Astrocyte (in vitro differentiated cells and primary cell): ENCODE data around the gene LRTM2. TPM values are rescaled to one million over a fixed set of nuclear protein-coding genes. Genes with fewer than 3 reads are reported as not detected.

Experiments used
- DNase-seq: peaks from one replicate; pipeline ENCODE4 v3.0.0-alpha.2; 2010; ENCODE audit warnings: low read depth
- FAIRE-seq: peaks from 2 replicates; lab custom pipeline; 2011; peaks lifted over from hg19 to GRCh38; lab: Jason Lieb, UNC
- H2AFZ ChIP-seq: 2 replicates; pipeline ENCODE4 v1.6.0; 2012; ENCODE audit warnings: low read depth, low read length, inconsistent platforms
- H3K27ac ChIP-seq: 2 replicates; pipeline ENCODE4 v1.5.1; 2011; ENCODE audit warnings: low read depth, low read length, inconsistent platforms
- H3K27me3 ChIP-seq: 2 replicates; pipeline ENCODE4 v1.6.0; 2011; ENCODE audit warnings: low read length, inconsistent platforms; ENCODE audit not compliant: insufficient read depth
- H3K36me3 ChIP-seq: 2 replicates; pipeline ENCODE4 v1.5.1; 2011; ENCODE audit warnings: low read length, inconsistent platforms; ENCODE audit not compliant: insufficient read depth
- H3K4me1 ChIP-seq: 2 replicates; pipeline ENCODE4 v1.5.1; 2011; ENCODE audit warnings: low read length, inconsistent platforms; ENCODE audit not compliant: insufficient read depth
- H3K4me2 ChIP-seq: 2 replicates; pipeline ENCODE4 v1.6.0; 2012; ENCODE audit warnings: low read length, inconsistent platforms
- H3K4me3 ChIP-seq: 2 replicates; pipeline ENCODE4 v1.5.1; 2011; ENCODE audit warnings: low read depth, mild to moderate bottlenecking, low read length, inconsistent platforms; ENCODE audit not compliant: insufficient read depth
- H3K79me2 ChIP-seq: 2 replicates; pipeline ENCODE4 v1.6.0; 2012; ENCODE audit warnings: mild to moderate bottlenecking, low read length, inconsistent platforms; ENCODE audit not compliant: insufficient read depth
- H3K9ac ChIP-seq: 2 replicates; pipeline ENCODE4 v1.6.0; 2012; ENCODE audit warnings: mild to moderate bottlenecking, low read length, inconsistent platforms
- H3K9me3 ChIP-seq: 2 replicates; pipeline ENCODE4 v1.5.1; 2012; ENCODE audit warnings: low read depth, mild to moderate bottlenecking, low read length, inconsistent platforms; ENCODE audit not compliant: insufficient read depth
- H4K20me1 ChIP-seq: 2 replicates; pipeline ENCODE4 v1.6.0; 2012; ENCODE audit warnings: low read length, inconsistent platforms; ENCODE audit not compliant: insufficient read depth
- H3K27ac Mint-ChIP-seq: one replicate; pipeline ENCODE4 v1.8.0; 2021; ENCODE audit warnings: mild to moderate bottlenecking, mixed read lengths; ENCODE audit not compliant: unreplicated experiment
- H3K27me3 Mint-ChIP-seq: one replicate; pipeline ENCODE4 v1.8.0; 2021; ENCODE audit warnings: low read depth, mixed read lengths; ENCODE audit not compliant: unreplicated experiment
- H3K36me3 Mint-ChIP-seq: one replicate; pipeline ENCODE4 v1.8.0; 2021; ENCODE audit warnings: low read depth, mixed read lengths; ENCODE audit not compliant: unreplicated experiment
- H3K4me1 Mint-ChIP-seq: one replicate; pipeline ENCODE4 v1.8.0; 2021; ENCODE audit warnings: low read depth, mixed read lengths; ENCODE audit not compliant: unreplicated experiment
- H3K4me3 Mint-ChIP-seq: one replicate; pipeline ENCODE4 v1.8.0; 2021; ENCODE audit warnings: mild to moderate bottlenecking, moderate library complexity, mixed read lengths; ENCODE audit not compliant: unreplicated experiment
- H3K9me3 Mint-ChIP-seq: one replicate; pipeline ENCODE4 v1.8.0; 2021; ENCODE audit warnings: mild to moderate bottlenecking, mixed read lengths; ENCODE audit not compliant: unreplicated experiment
- CTCF ChIP-seq: IDR thresholded peaks from 2 replicates; pipeline ENCODE4 v1.5.1; 2011; ENCODE audit warnings: low read depth, mild to moderate bottlenecking, inconsistent platforms, low read length, moderate library complexity; ENCODE audit not compliant: insufficient read depth
- EZH2 ChIP-seq: IDR thresholded peaks from 2 replicates; pipeline ENCODE4 v1.6.1; 2012; ENCODE audit warnings: mild to moderate bottlenecking, low read length, inconsistent platforms; ENCODE audit not compliant: insufficient read depth
- total RNA-seq: library from RNA; stranded (reverse); gene quantifications from 2 replicates; pipeline ENCODE4 v1.2.1, GENCODE V29; 2021

LRTM2 gene
- total RNA-seq, 1 donor from 2014 or later = not detected

- H3K4me1 Mint-ChIP-seq = no peaks in the 10 kb centered on the region
- Histone ChIP-seq H3K4me3 (no peak overlapping the region), H3K4me1 (no peaks in the 10 kb centered on the region), H3K27me3 (peaks cover 11% of the 10 kb centered on the region), H3K9ac (no peak overlapping the region), H3K4me2 (no peak overlapping the region), H3K9me3 (no peaks in the 10 kb centered on the region), H2AFZ (no peak overlapping the region), H4K20me1 (no peaks in the 10 kb centered on the region), H3K36me3 (no peaks in the 10 kb centered on the region), H3K27ac (no peak overlapping the region), H3K79me2 (no peaks in the 10 kb centered on the region)
- no peak for DNase-seq
- H3K27me3 Mint-ChIP-seq = peaks cover 24% of the 10 kb centered on the region
- H3K4me3 Mint-ChIP-seq = no peak overlapping the region
- no peak for FAIRE-seq
- H3K9me3 Mint-ChIP-seq = no peaks in the 10 kb centered on the region
- no peaks in the 10 kb centered on the region for H3K36me3 Mint-ChIP-seq
- no peak overlapping the region for H3K27ac Mint-ChIP-seq
- TF ChIP-seq CTCF (no peak), EZH2 (no peak)
Measured at GRCh38 chr12:1862973-1863372, 42.6 kb downstream of the LRTM2 start.

GRCh38 chr12:1863823-1864222, 43.5 kb downstream of the LRTM2 start:
- DNase-seq (no peak), FAIRE-seq (no peak)
- Mint-ChIP-seq H3K4me1 (no peaks in the 10 kb centered on the region), H3K9me3 (peaks cover 4% of the 10 kb centered on the region), H3K27ac (no peak overlapping the region), H3K4me3 (no peak overlapping the region), H3K27me3 (peaks cover 19% of the 10 kb centered on the region), H3K36me3 (no peaks in the 10 kb centered on the region)
- no peak overlapping the region for H3K4me3 ChIP-seq
- H4K20me1 ChIP-seq = no peaks in the 10 kb centered on the region
- no peak overlapping the region for H3K27ac ChIP-seq
- TF ChIP-seq CTCF (no peak), EZH2 (no peak)
- peaks cover 14% of the 10 kb centered on the region for H3K27me3 ChIP-seq
- no peaks in the 10 kb centered on the region for H3K79me2 ChIP-seq
- no peak overlapping the region for H2AFZ ChIP-seq
- H3K9me3 ChIP-seq = no peaks in the 10 kb centered on the region
- H3K4me1 ChIP-seq = no peaks in the 10 kb centered on the region
- no peak overlapping the region for H3K9ac ChIP-seq
- no peak overlapping the region for H3K4me2 ChIP-seq
- no peaks in the 10 kb centered on the region for H3K36me3 ChIP-seq

DNA sequence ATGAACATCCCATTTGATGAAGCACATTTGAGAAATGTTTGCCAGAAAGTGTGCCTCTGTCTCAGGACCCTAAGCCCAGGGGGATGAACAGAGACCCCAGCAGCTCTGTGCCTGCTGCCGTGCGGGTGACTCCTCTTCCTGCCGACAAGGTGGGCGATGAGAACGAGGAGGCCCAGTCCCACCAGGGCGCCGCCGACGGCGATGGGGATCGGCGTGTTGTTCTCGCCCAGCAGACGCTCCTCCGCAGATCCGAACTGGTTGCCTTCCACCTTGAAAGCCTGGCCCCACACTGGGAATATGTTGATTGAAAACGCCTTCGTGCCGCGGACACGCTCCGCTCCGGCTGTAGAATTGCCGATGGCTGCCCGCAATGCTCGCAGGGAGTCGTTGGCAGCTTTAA, 44.1 kb downstream of the LRTM2 start:
- peaks cover 14% of the 10 kb centered on the region for H3K27me3 ChIP-seq
- H3K9ac ChIP-seq = no peak overlapping the region
- H3K4me1 ChIP-seq = no peaks in the 10 kb centered on the region
- H3K4me3 Mint-ChIP-seq = no peak overlapping the region
- H4K20me1 ChIP-seq = no peaks in the 10 kb centered on the region
- no peak overlapping the region for H3K4me3 ChIP-seq
- no peaks in the 10 kb centered on the region for H3K9me3 ChIP-seq
- H3K4me1 Mint-ChIP-seq = no peaks in the 10 kb centered on the region
- H3K27ac Mint-ChIP-seq = no peak overlapping the region
- no peak for DNase-seq
- FAIRE-seq = no peak
- H3K9me3 Mint-ChIP-seq = peaks cover 7% of the 10 kb centered on the region
- no peaks in the 10 kb centered on the region for H3K79me2 ChIP-seq
- TF ChIP-seq CTCF (no peak), EZH2 (no peak)
- no peaks in the 10 kb centered on the region for H3K36me3 Mint-ChIP-seq
- H3K27me3 Mint-ChIP-seq = peaks cover 15% of the 10 kb centered on the region
- no peak overlapping the region for H3K4me2 ChIP-seq
- no peak overlapping the region for H3K27ac ChIP-seq
- no peak overlapping the region for H2AFZ ChIP-seq
- H3K36me3 ChIP-seq = no peaks in the 10 kb centered on the region
